K562 (cell line): ENCODE measurements around the gene ZFP36. TPM values are rescaled to one million over a fixed set of nuclear protein-coding genes. Genes with fewer than 3 reads are reported as not detected.

Experiments
- HDAC6 ChIP-seq: IDR thresholded peaks from 2 replicates; pipeline ENCODE4 v1.6.1; 2012; ENCODE audit warnings: low read depth, mild to moderate bottlenecking, control low read depth, inconsistent platforms, low read length, moderate library complexity
- RBFOX2 ChIP-seq: fragments of 200-400 bp; formaldehyde crosslinking; IDR thresholded peaks from 2 replicates; pipeline ENCODE4 v1.6.1; 2017; ENCODE audit warnings: low read depth, mild to moderate bottlenecking, low read length, moderate library complexity
- ZNF140 ChIP-seq: fragments of 250-450 bp; sonication (Bioruptor Pico); IDR thresholded peaks from 2 replicates; pipeline ENCODE4 v1.8.0; 2021; ENCODE audit warnings: moderate library complexity, mild to moderate bottlenecking, inconsistent platforms
- polyA plus RNA-seq, 8 experiments: library from polyadenylated mRNA; depleted of rRNA in 4 of 8; stranded (reverse) in 5 of 8; unstranded in 3 of 8; fragments of >200 nt; fragmentation: Nextera tagmentation in 2 of 8; fragmentation: Illumina TruSeq in 1 of 8; extraction: Ambion mirVana in 2 of 8; extraction: Trizol in 1 of 8; gene quantifications; 2 replicates each; pipeline versions ENCODE4 v1.2.1 to v1.2.3, GENCODE V29; 2011 to 2014; ENCODE audit warnings: inconsistent platforms in 1 of 8, missing spikeins in 1 of 8
- total RNA-seq, 7 experiments: library from RNA; depleted of rRNA in 6 of 7; stranded (reverse); fragments of >200 nt in 6 of 7; fragmentation: Illumina TruSeq in 2 of 7; extraction: Trizol in 2 of 7; gene quantifications; 2 replicates each; pipeline versions ENCODE4 v1.2.1 to v1.2.3, GENCODE V29; 2011 to 2021; ENCODE audit warnings: low replicate concordance in 1 of 7
- TF ChIP-seq, protein P1 (sequence below): IDR thresholded peaks from 2 replicates; pipeline ENCODE4 v1.6.1; 2011; ENCODE audit warnings: borderline replicate concordance, low read depth, mild to moderate bottlenecking, moderate library complexity, low read length; ENCODE audit not compliant: insufficient read depth, poor library complexity, severe bottlenecking

The ZFP36 gene
- total and polyA plus RNA-seq, 9 of the 15 experiments (the other 6 are each of a cell fraction or from before 2014, with no cell fraction given): 1.0 to 20.1 (median 3.5) TPM

DNA sequence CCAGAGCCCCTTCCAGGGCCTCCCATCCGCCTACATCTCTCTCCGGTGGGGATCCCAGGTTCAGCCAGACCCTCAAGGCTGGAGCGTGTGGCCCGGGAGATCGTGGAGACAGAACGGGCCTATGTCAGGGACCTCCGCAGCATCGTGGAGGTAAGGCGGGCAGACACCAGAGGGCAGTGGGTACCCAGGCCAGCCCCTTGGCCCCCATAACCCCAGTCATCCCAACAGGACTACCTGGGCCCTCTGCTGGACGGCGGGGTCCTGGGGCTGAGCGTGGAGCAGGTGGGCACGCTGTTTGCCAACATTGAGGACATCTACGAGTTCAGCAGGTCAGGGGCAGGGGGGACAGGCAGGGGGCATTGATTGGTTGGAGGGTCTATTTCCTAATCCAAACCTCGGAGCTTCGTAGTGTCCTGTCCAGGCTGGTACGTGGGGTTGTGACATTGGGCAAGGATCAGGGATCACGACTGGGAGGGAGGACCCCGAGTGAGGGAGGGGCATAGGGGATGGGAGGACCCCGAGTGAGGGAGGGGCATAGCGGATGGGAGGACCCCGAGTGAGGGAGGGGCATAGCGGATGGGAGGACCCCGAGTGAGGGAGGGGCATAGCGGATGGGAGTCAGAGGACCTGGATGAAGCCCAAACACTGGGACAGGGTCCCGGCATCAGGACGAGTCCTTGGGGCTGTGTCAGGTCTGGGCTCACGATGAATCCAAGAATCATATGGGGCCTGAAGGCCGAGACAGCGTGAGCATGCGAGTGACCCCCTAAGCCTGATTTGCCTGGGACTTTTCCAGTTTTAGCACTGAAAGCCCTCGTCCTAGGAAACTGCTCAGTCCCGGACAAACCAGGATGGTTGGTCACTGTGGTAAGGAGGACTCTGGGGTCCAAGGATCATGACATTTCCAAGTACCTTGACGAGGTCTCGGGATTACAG is 8.7 kb downstream of the ZFP36 start (continued):
- TF ChIP-seq ZNF140: no peak
- TF ChIP-seq, protein P1, sequence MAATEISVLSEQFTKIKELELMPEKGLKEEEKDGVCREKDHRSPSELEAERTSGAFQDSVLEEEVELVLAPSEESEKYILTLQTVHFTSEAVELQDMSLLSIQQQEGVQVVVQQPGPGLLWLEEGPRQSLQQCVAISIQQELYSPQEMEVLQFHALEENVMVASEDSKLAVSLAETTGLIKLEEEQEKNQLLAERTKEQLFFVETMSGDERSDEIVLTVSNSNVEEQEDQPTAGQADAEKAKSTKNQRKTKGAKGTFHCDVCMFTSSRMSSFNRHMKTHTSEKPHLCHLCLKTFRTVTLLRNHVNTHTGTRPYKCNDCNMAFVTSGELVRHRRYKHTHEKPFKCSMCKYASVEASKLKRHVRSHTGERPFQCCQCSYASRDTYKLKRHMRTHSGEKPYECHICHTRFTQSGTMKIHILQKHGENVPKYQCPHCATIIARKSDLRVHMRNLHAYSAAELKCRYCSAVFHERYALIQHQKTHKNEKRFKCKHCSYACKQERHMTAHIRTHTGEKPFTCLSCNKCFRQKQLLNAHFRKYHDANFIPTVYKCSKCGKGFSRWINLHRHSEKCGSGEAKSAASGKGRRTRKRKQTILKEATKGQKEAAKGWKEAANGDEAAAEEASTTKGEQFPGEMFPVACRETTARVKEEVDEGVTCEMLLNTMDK: no peak
- peak; percentile 55 for TF ChIP-seq RBFOX2
- TF ChIP-seq HDAC6: no peak
